GM19023 (cell line): ENCODE results near the gene PIAS1.
"Not testable (repeated sequence)": the region's sequence is repeated elsewhere in the genome, so short reads cannot be mapped to it uniquely, and the experiment has no call there.

Experiments used
- ATAC-seq: cut with Tn5 transposase; IDR thresholded peaks from one replicate; pipeline ENCODE4 v1.9.1; 2021; ENCODE audit warnings: mild to moderate bottlenecking, moderate library complexity; ENCODE audit not compliant: unreplicated experiment

Gene PIAS1

GRCh38 chr15:68113273-68113672 lies 59.2 kb downstream of the PIAS1 start:
- no peak for ATAC-seq

GRCh38 chr15:68113751-68114150 lies 59.6 kb downstream of the PIAS1 start:
- no peak for ATAC-seq

GRCh38 chr15:68114356-68114755 lies 60.2 kb downstream of the PIAS1 start:
- ATAC-seq, result no peak

- no peak for ATAC-seq
Observed at GRCh38 chr15:68114840-68115239, 60.7 kb downstream of the PIAS1 start.

DNA sequence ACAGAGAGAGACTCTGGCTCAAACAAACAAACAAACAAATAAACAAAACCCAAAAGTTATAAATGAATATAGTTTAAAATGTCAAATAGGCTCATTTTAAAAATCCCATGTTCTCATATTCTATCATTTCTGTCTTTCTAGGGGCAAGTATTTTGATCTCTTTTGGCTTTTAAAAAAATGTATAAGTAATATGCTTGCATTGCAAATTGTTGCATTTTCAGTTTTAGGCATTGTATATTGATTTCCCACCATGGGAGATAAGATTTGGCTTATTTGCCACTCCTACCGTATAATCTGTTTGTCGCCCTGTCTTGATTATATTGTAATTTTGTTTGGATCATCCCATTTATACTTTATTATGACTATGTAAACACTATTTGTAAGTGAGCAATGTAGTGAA lies 70.6 kb downstream of the PIAS1 start:
- no peak for ATAC-seq

DNA sequence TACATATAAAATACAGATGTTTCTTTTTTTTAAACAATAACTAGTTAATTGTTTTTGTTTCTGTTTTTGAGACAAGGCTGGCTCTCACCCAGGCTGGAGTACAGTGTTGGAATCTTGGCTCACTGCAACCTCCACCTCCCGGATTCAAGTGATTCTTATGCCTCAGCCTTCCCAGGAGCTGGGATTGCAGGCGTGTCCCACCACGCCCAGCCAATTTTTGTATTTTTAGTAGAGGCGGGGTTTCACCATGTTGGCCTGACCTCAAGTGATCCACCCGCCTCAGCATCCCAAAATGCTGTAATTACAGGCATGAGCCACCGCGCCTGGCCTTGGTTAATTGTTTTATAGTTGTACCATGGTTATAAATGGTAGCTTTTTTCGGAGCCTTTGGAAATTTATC lies 72.3 kb downstream of the PIAS1 start:
- ATAC-seq, result no peak

DNA sequence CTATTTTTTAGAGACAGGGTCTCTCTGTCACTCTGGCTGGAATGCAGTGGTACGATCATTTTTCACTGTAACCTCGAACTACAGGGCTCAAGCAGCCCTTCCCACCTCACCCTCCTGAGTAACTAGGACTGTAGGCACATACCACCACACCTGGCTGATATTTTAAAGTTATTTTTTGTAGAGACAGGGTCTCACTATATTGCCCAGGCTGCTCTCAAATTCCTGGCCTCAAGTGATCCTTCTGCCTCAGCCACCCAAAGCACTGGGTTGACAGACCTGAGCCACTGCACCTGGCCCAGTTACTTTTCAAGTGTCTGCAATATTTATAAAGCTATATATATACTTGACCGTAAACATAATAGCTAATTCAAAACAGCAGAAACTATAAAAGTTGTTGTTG lies 75.0 kb downstream of the PIAS1 start:
- no peak for ATAC-seq

DNA sequence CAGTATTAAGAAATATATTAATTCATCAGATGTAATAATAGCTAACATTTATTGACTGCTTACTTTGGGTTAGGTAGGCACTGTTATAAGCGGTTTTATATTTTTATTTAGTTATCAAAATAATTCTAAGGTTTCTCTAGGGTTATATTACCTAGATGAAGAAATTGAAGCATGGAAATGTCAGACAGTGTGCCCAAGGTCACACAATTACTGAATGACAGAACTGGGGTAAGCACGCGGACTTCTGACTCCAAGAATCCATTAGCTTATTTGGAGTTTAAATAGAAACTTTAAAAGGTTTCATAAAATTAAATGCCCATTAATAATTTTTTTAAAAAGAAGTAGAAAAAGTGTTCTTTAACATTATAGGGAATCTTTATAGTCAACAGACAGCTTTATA lies 76.7 kb downstream of the PIAS1 start:
- ATAC-seq, result no peak

GRCh38 chr15:68137096-68137495 lies 83.0 kb downstream of the PIAS1 start:
- ATAC-seq, result no peak

GRCh38 chr15:68143129-68143528 lies 89.0 kb downstream of the PIAS1 start:
- no peak for ATAC-seq

DNA sequence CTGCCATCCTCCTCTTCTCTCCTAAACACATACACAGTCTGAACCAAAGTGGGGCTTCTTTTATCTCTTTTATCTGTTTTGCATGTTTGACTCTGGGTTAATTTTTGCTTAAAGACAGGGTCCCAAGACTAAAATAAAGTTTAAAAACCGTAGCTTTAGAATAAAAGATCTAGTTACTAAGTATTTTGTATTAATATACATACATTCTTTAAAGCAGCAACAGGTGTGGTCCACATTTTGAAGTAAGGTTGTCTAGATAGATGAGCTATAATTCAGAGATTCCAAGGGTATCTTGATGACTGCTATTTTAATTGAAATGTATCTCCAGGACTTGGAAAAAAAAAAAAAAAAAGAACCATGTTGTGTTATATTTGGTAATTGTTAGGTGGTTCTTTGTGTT lies 89.7 kb downstream of the PIAS1 start:
- ATAC-seq, result no peak

- ATAC-seq, result no peak
Observed at GRCh38 chr15:68145706-68146105, 91.6 kb downstream of the PIAS1 start.

DNA sequence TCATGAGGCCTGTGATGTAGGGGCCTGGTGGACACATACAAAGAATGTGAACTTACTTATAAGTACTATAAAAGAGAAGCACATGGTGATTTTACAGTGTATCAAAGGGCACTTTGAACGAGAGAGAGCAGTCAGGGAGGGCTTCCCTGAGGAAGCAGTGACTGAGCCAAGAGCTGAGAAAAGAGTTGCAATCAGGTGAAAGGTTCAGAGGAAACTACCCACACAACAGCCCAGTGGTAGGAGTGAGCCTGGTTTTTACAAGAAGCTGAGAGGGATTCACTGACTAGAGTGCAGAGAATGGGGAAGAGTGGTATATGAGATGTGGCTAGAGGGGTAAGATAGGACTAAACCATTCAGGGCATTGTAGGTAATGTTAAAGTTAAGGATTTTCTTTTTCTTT lies 93.9 kb downstream of the PIAS1 start:
- no peak for ATAC-seq

- no peak for ATAC-seq
Observed at GRCh38 chr15:68149059-68149458, 94.9 kb downstream of the PIAS1 start.

GRCh38 chr15:68150187-68150586 lies 96.1 kb downstream of the PIAS1 start:
- ATAC-seq, result no peak

DNA sequence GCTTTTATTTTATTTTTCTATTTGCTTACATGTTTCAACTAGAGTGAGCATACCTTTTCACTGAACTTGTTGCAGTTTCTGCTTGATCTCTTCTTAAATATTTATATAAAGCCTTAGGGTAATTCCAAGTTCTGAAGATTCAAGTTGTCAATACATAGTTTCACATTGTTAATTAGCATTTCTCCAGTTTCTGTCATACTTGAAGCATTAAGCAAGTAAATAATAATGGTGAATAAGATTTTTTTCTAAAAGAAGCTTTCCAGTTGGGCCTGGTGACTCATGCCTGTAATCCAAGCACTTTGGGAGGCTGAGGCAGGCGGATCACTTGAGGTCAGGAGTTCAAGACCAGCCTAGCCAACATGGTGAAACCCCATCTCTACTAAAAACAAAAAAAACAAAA lies 97.2 kb downstream of the PIAS1 start:
- ATAC-seq, result no peak

GRCh38 chr15:68152342-68152741 lies 98.2 kb downstream of the PIAS1 start:
- no peak for ATAC-seq

DNA sequence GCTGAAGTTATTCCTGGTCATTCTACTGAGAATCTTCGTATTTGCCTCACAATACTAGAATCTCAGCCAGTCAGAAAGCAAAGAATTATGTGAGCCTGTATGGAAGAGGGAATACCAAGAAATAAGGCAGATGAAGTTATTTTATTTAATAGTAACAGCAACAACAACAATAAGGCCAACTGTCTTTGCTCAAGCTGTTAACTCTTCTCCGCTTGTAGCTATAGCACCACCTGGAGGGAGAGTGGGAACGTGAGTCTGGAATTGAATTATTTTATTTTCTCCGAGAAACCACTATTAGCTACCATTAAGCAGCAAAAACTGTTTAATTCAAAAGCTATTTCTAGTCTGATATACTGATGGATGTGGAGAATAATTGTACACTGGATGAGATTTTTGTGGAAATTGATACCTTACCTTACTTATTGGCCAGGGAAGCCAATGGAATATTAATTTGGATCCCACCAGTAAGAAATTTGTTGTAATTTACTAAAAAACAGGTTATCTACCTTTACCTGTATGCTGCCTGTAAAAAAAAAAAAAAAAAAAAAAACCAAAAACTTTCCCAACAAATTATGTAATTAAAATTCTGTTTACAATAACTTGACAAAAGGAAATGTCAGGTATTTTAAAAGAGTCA lies 100.9 kb downstream of the PIAS1 start:
- ATAC-seq, result no peak

DNA sequence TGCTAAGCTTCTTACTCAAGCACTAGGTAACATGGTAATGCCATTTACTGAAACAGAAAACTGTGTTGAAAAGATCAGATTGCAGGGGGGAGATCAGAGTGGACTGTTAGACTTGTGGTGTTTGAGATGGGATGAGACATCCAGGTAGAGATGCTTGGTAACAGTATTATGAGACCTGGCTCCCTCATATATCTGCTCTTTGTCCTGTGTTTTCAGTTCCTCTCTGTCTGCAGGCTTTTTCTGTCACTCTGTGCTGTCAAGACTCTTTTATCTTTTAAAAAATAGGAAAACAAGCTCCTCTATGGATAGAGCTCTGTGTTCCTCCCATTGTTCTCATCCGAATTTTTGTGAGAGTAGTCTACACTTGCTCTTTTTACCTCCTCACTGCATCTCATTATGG lies 103.0 kb downstream of the PIAS1 start:
- ATAC-seq, result no peak

DNA sequence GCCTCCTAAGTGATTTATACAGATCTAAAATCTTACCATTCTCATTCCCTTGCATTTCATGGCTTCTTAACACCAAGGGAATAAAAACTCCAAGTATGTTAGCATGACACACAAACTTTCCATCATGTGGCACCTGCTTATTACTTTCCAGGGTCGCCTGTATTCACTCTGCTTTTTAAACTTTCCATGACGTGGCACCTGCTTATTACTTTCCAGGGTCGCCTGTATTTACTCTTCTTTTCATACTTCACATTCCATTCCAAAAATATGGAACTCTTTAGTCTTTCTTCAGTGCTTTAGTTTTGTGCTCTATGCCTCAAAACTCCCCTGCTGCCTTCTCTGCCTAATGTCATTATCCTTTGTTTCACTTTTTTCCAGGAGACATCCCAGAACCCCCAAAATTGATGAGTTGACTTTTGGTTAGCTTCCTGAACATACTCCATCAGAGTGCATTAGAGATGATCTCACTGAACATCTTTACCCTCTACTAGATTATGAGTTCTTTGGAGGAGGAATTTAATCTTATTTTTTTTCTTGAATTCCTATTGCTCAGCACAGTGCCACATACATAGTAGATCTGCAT lies 104.0 kb downstream of the PIAS1 start:
- ATAC-seq, result no peak

- no peak for ATAC-seq
Observed at GRCh38 chr15:68163191-68163590, 109.1 kb downstream of the PIAS1 start.

DNA sequence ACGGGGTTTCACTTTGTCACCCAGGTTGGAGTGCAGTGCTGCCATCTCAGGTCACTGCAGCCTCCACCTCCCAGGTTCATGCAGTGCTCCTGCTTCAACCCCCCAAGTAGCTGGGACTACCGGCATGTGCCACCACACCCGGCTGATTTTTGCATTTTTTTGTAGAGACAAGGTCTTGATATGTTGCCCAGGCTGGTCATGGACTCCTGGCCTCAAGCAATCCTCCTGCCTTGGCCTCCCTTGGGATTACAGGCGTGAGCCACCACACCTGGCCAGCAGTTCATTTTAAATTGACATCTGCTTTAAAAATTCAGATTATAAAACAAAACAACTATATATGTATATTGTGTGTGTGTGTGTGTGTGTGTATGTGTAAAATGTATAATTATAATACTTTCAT lies 112.7 kb downstream of the PIAS1 start:
- no peak for ATAC-seq

- ATAC-seq, result not testable (repeated sequence)
Observed at GRCh38 chr15:68172037-68172436, 117.9 kb downstream of the PIAS1 start.
